ENCODE data around the gene NT5DC1. TPM values are rescaled to one million over a fixed set of nuclear protein-coding genes. Genes with fewer than 3 reads are reported as not detected.

NT5DC1 gene
- polyA plus RNA-seq, 1 of the 3 experiments (the other 2 are of a cell fraction): 20.3 TPM

- Histone ChIP-seq H2AFZ (ENCODE audit: low read depth) (no peak overlapping the region), H3K27ac (ENCODE audit: low read depth in 2 of 2, low read length in 1 of 2) (no peak overlapping the region), H3K79me2 (ENCODE audit: insufficient read depth) (peaks cover 14% of the 10 kb centered on the region; the same call in 1 of the 2 replicates), H3K4me2 (no peak overlapping the region), H3K27me3 (ENCODE audit: insufficient read depth) (no peaks in the 10 kb centered on the region), H3K36me3 (replicated peaks in 1 of 2; ENCODE audit: control insufficient read depth in 1 of 2, insufficient read depth in 2 of 2, low read length in 1 of 2) (peaks cover 17 to 29% of the 10 kb centered on the region in 2 experiments), H4K20me1 (ENCODE audit: insufficient read depth) (no peaks in the 10 kb centered on the region), H3K9me3 (no peaks in the 10 kb centered on the region), H3K4me3 (ENCODE audit: low read depth in 2 of 2, low read length in 1 of 2) (no peak overlapping the region), H3K9me2 (no peaks in the 10 kb centered on the region), H3K9ac (no peak overlapping the region), H3F3A (replicated peaks; ENCODE audit: insufficient read depth) (peaks cover 24% of the 10 kb centered on the region), H3K4me1 (ENCODE audit: control insufficient read depth in 1 of 2, insufficient read depth in 2 of 2, low read depth in 1 of 2, low read length in 1 of 2) (no peaks in the 10 kb centered on the region; a peak in 2 of 4 replicates)
- POLR2A ChIA-PET: no interaction called here
- CTCF ChIA-PET: interaction anchor here (0.7 to 2.1 kb wide), 3 partner anchors 7 to 28 kb away, joined by 3 to 8 read pairs (median 3); no protein-coding TSS in a partner anchor
- WGBS (ENCODE audit: low lambda C conversion rate): 94% methylated on average over 4 of the region's 4 CpGs
- TF ChIP-seq CHD2 (IDR thresholded peaks at IDR 0.05; ENCODE audit: low read length, partially characterized antibody) (no peak), JUND (IDR thresholded peaks at IDR 0.05) (no peak), EP300 (IDR thresholded peaks at IDR 0.05; ENCODE audit: borderline replicate concordance in 1 of 2, low read depth in 1 of 2, low read length in 1 of 2) (no peak), USF2 (IDR thresholded peaks at IDR 0.05; ENCODE audit: borderline replicate concordance, low read depth, low read length) (no peak), TCF12 (IDR thresholded peaks at IDR 0.05) (no peak), MEF2A (IDR thresholded peaks at IDR 0.05; ENCODE audit: borderline replicate concordance, low read depth) (no peak), RFX5 (IDR thresholded peaks at IDR 0.05; ENCODE audit: low read length) (no peak), USF1 (IDR thresholded peaks at IDR 0.05; ENCODE audit: borderline replicate concordance, low read depth) (no peak), NFIC (IDR thresholded peaks at IDR 0.05; ENCODE audit: borderline replicate concordance) (no peak), REST (IDR thresholded peaks at IDR 0.05; ENCODE audit: low read depth, low read length) (no peak), NRF1 (IDR thresholded peaks at IDR 0.05; ENCODE audit: low read depth, low read length) (no peak), IRF3 (IDR thresholded peaks at IDR 0.05; ENCODE audit: low read depth, low read length) (no peak)
- DNase-seq: no peak
Measured at GRCh38 chr6:116244284-116244683, 143.6 kb downstream of the NT5DC1 start.
